GM18499 (cell line): Measurements from ENCODE around the gene RBBP6.
"Not testable (repeated sequence)": the region's sequence is repeated elsewhere in the genome, so short reads cannot be mapped to it uniquely, and the experiment has no call there.

Experiments used
- ATAC-seq: cut with Tn5 transposase; IDR thresholded peaks from one replicate; pipeline ENCODE4 v1.9.1; 2021; ENCODE audit warnings: moderate number of reproducible peaks; ENCODE audit not compliant: insufficient read depth, unreplicated experiment

The RBBP6 gene

GRCh38 chr16:24562811-24563210, 23.4 kb downstream of the RBBP6 start:
- no peak for ATAC-seq

- ATAC-seq = no peak
Measured at GRCh38 chr16:24568392-24568791, 29.0 kb downstream of the RBBP6 start.

GRCh38 chr16:24571096-24571495, 31.7 kb downstream of the RBBP6 start:
- ATAC-seq = no peak

GRCh38 chr16:24572069-24572468, 32.7 kb downstream of the RBBP6 start:
- ATAC-seq = no peak

- ATAC-seq = no peak
Measured at GRCh38 chr16:24573141-24573540, 33.8 kb downstream of the RBBP6 start.

- not testable (repeated sequence) for ATAC-seq
Measured at GRCh38 chr16:24574515-24575485, 35.4 kb downstream of the RBBP6 start.

GRCh38 chr16:24575791-24576190, 36.4 kb downstream of the RBBP6 start:
- ATAC-seq = not testable (repeated sequence)

GRCh38 chr16:24577167-24577566, 37.8 kb downstream of the RBBP6 start:
- ATAC-seq = no peak

- no peak for ATAC-seq
Measured at GRCh38 chr16:24580665-24581064, 41.3 kb downstream of the RBBP6 start.

GRCh38 chr16:24583494-24583893, 44.1 kb downstream of the RBBP6 start:
- ATAC-seq = no peak

- no peak for ATAC-seq
Measured at GRCh38 chr16:24589997-24590396, 50.6 kb downstream of the RBBP6 start.

- no peak for ATAC-seq
Measured at GRCh38 chr16:24598777-24599437, 59.5 kb downstream of the RBBP6 start.

- no peak for ATAC-seq
Measured at GRCh38 chr16:24609417-24609739, 70.0 kb downstream of the RBBP6 start.

- ATAC-seq = no peak
Measured at GRCh38 chr16:24609740-24610415, 70.5 kb downstream of the RBBP6 start.

- ATAC-seq = no peak
Measured at GRCh38 chr16:24610416-24610755, 71.0 kb downstream of the RBBP6 start.

GRCh38 chr16:24611310-24611709, 71.9 kb downstream of the RBBP6 start:
- ATAC-seq = no peak

GRCh38 chr16:24612656-24613055, 73.3 kb downstream of the RBBP6 start:
- no peak for ATAC-seq

GRCh38 chr16:24613267-24613666, 73.9 kb downstream of the RBBP6 start:
- ATAC-seq = not testable (repeated sequence)

- no peak for ATAC-seq
Measured at GRCh38 chr16:24617502-24617901, 78.1 kb downstream of the RBBP6 start.
